Muscle of leg (tissue), 11 donors: ENCODE measurements around the gene SLC25A26. TPM values are rescaled to one million over a fixed set of nuclear protein-coding genes. Genes with fewer than 3 reads are reported as not detected.

Experiments used
- DNase-seq: peaks from one replicate; pipeline ENCODE4 v3.0.0; 2013
- H3K27ac ChIP-seq: one replicate; pipeline ENCODE4 v1.5.1; 2013; ENCODE audit warnings: mild to moderate bottlenecking, low read length, control low read depth
- H3K27me3 ChIP-seq: one replicate; pipeline ENCODE4 v1.6.1; 2013; ENCODE audit warnings: low read length; ENCODE audit not compliant: control insufficient read depth, insufficient read depth
- H3K36me3 ChIP-seq: one replicate; pipeline ENCODE4 v1.6.1; 2013; ENCODE audit warnings: low read length; ENCODE audit not compliant: control insufficient read depth, insufficient read depth
- H3K4me1 ChIP-seq: one replicate; pipeline ENCODE4 v1.6.1; 2013; ENCODE audit warnings: low read length; ENCODE audit not compliant: control insufficient read depth, insufficient read depth
- H3K4me3 ChIP-seq: one replicate; pipeline ENCODE4 v1.5.1; 2013; ENCODE audit warnings: low read length, control low read depth
- H3K9me3 ChIP-seq: replicated peaks from 2 replicates; pipeline ENCODE4 v1.6.1; 2013; ENCODE audit warnings: low read depth, low read length; ENCODE audit not compliant: control insufficient read depth
- WGBS: methylation state at CpG from one replicate; pipeline ENCODE4 v1.1.5; 2013; ENCODE audit warnings: missing lambda C conversion rate; ENCODE audit not compliant: insufficient coverage; 5-methylcytosine and 5-hydroxymethylcytosine counted together
- polyA plus RNA-seq, 8 donors: library from polyadenylated mRNA; unstranded; fragments of 120-200 nt; gene quantifications; one replicate each; pipeline versions ENCODE4 v1.2.1 to v1.2.3, GENCODE V29; 2013; ENCODE audit warnings: inconsistent platforms in 1 of 8, low replicate concordance in 1 of 8; ENCODE audit not compliant: insufficient read length in 8 of 8, insufficient read depth in 1 of 8
- total RNA-seq: library from RNA; stranded (reverse); fragments of 120-200 nt; gene quantifications from one replicate; pipeline ENCODE4 v1.2.4, GENCODE V29; 2013

SLC25A26 gene
- total and polyA plus RNA-seq, 9 donors: 23.9 to 34.6 (median 28.4) TPM

DNA sequence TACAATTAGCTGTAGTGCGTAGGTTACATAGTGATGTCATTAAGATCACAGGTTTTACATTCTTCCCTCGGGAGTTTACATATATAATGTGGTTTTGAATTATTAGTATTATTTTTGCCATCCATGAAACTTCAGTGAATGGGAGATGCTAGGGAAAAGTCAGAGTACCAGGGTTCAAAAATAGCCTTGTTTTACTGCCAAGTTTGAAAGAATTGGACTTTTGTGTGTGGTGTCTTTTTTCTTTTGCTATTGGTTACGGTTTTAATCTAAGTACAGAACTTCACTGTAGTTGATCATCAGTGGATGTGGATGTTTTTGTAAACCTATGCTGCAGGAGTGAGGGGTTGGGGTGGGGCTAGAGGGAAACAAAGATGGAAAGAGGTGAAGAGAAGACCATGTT, 20.7 kb downstream of the SLC25A26 start:
- WGBS: no CpG with 5 or more reads among the region's 3 CpGs
- Histone ChIP-seq H3K9me3 (peaks cover 2% of the 10 kb centered on the region), H3K27me3 (no peaks in the 10 kb centered on the region), H3K4me3 (no peak overlapping the region), H3K4me1 (no peaks in the 10 kb centered on the region), H3K27ac (no peak overlapping the region), H3K36me3 (peaks cover 10% of the 10 kb centered on the region)
- DNase-seq: no peak

DNA sequence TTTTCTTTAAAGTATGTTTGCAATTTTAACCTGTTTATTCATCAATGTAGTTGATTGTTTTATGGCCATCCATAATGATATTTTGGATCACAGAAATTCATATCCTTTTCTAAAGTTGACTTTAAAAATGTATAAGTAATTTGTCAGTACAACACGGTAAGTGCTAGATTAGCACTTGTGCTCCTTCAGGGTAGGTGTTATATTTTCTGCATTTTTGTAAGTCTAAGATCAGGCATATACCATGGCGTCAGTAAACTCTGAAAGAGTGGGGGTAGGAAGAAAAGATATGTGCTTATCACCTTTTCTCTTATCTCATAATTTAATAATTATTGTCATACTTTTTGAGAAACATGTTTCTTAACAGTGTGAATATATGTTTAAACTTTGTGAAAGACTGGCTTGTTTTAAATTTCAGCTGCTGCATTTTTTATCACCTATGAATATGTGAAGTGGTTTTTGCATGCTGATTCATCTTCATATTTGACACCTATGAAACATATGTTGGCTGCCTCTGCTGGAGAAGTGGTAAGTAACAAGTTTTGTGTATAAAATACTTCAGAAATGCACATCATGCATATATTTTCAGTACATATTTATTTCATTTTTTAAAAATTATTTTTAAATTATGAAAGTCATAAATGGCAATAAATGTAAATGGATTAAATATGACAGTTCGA, 22.1 kb downstream of the SLC25A26 start:
- Histone ChIP-seq H3K36me3 (peaks cover 12% of the 10 kb centered on the region), H3K4me1 (no peaks in the 10 kb centered on the region), H3K27me3 (no peaks in the 10 kb centered on the region), H3K9me3 (peaks cover 2% of the 10 kb centered on the region), H3K27ac (no peak overlapping the region), H3K4me3 (no peak overlapping the region)
- WGBS: no CpG with 5 or more reads among the region's 3 CpGs
- DNase-seq: no peak

DNA sequence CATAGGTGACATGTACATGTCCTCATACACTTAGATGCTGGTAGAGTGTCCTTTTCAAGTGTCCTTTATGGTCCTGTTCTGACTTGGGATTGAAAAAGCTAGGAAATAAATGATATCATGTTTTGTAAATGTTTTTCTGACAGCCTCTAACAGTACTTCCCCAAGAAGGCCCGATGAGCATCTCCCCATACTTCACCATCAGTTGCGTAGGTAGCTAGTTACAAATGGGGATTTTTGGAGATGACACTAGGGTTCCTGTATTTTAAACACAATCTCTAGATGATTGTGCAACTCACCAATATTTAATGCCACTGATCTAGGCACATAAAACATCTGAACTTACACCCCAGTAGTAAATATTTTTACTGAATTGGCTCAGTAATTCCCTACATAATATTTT, 27.8 kb downstream of the SLC25A26 start:
- no peaks in the 10 kb centered on the region for H3K4me1 ChIP-seq
- peaks cover 11% of the 10 kb centered on the region for H3K36me3 ChIP-seq
- no peaks in the 10 kb centered on the region for H3K27me3 ChIP-seq
- WGBS: no CpG with 5 or more reads among the region's 2 CpGs
- H3K9me3 ChIP-seq: no peaks in the 10 kb centered on the region
- no peak for DNase-seq
- H3K4me3 ChIP-seq: no peak overlapping the region
- H3K27ac ChIP-seq: no peak overlapping the region

DNA sequence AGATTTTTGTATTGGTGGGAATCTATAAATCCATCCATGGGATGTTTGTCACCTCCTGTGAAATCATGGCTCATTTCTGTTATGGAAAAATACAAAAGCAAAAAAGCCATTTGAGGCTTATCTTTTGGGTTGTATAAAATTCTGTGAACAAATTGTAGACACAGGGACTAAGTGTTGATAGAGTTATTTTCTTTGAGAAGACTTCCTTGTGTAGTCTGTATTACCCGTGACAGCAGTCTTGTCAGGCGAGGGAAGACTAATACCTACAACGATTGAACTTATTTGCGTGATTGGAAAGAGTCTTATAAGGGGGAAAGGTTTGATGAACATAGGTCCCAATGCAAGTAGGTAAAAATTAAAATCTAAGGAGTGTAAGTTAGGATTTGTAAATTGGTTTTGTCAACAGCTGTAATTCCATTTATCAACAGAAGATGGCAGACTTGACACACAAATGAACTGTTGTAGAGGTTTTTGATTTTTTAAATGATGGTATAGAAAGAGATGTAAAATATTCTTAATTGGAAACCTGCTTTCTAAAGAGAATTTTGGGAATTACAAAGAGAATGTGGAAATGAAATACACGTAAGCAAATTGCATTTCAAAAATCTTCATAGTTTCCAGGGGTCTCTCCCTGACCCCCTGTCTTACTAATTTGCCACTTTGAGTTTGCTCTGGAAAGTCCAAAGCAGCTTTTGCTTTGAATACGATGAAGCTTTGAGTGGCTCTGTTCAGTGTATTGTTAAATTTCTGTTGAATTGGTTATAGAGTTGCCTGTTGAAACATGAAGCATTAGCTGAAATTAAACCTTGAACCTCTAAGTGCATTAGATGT, 33.2 kb downstream of the SLC25A26 start:
- WGBS: 78% methylated on average over 3 of the region's 6 CpGs
- H3K27ac ChIP-seq: no peak overlapping the region
- no peaks in the 10 kb centered on the region for H3K27me3 ChIP-seq
- DNase-seq: peak; percentile 43
- H3K4me3 ChIP-seq: no peak overlapping the region
- H3K36me3 ChIP-seq: peaks cover 2% of the 10 kb centered on the region
- H3K4me1 ChIP-seq: peaks cover 2% of the 10 kb centered on the region
- H3K9me3 ChIP-seq: no peaks in the 10 kb centered on the region

DNA sequence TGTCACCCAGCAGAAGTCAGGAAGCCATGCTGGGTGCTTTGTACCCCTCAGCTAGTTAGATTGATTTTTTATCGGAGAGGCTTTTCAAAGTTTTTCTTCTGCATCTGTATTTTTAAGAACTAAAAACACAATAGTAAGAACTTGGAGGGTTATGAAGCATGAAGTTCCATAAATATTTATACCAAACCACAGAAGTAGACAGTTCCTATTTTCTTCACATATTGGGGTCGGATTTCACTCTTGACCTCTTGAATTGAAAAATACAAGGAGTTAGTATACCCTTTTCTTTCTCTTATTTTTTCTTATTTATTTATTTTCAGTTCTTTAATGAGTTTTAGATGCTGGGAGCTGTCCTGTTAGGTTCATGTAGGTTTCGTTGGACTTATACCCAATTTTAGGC, 35.1 kb downstream of the SLC25A26 start:
- Histone ChIP-seq H3K9me3 (no peaks in the 10 kb centered on the region), H3K27me3 (no peaks in the 10 kb centered on the region), H3K36me3 (peaks cover 2% of the 10 kb centered on the region), H3K4me1 (peaks cover 13% of the 10 kb centered on the region), H3K27ac (no peak overlapping the region), H3K4me3 (no peak overlapping the region)
- no peak for DNase-seq
- no CpG with 5 or more reads among the region's 3 CpGs for WGBS

DNA sequence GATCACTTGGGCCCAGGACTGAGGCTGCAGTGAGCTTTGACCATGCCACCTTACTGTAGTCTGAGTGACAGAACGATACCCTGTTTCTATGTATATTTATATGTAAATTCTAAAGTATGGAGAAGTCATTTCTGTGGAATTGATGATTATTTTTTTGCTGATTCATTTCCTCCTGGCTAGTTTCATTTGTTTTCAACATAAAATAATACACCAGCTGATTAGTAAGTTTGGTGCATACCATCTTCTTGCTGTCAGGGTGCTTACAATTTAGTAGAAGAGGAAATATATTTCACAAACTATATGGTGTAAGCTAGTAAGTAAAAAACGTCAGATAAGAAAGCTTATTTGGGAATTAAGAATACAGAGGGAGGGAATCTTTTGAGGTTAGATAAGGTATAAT, 36.0 kb downstream of the SLC25A26 start:
- WGBS: no CpG with 5 or more reads among the region's 2 CpGs
- no peak overlapping the region for H3K27ac ChIP-seq
- no peak for DNase-seq

DNA sequence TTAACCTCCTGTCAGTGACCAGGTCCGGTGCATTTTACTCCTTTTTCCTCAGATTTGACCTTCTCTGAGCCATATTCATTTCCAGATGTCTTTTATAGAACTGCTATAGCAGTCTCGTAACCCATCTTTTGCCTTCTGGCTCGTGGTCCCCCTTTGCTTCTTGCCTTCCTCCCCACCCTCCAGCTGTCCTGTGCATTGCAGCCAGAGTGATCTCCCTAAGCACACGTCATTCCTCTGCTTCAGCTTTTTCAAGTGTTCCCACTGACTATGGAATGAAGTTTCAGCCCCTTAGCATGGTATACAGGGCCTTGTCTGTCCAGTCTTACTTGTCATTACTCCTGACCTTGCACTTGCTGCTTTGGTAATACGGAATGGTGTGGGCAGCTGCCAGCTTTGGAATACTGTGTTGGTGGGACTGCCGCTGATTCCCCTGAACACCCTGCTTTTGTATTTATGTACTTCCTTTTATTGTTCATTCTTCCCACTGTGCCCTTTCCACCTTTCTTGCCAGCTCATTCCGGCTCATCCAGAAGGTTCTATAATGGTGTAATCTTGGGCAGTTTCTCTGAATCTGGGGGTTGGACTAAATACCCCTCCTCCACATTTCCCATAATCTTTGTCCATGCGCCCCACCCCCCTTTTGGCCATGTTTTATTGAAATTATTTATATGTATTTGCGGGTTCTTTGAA, 38.9 kb downstream of the SLC25A26 start:
- Histone ChIP-seq H3K4me1 (peaks cover 21% of the 10 kb centered on the region), H3K4me3 (no peak overlapping the region), H3K27me3 (no peaks in the 10 kb centered on the region), H3K27ac (peak overlapping the region; percentile 76), H3K36me3 (peaks cover 5% of the 10 kb centered on the region), H3K9me3 (no peaks in the 10 kb centered on the region)
- DNase-seq: peak; percentile 78
- 43% methylated on average over 5 of the region's 9 CpGs for WGBS

More for the DNA sequence above, 36.0 kb downstream of the SLC25A26 start:
- Histone ChIP-seq H3K4me1 (peaks cover 21% of the 10 kb centered on the region), H3K4me3 (no peak overlapping the region), H3K36me3 (no peaks in the 10 kb centered on the region), H3K27me3 (no peaks in the 10 kb centered on the region), H3K9me3 (no peaks in the 10 kb centered on the region)

DNA sequence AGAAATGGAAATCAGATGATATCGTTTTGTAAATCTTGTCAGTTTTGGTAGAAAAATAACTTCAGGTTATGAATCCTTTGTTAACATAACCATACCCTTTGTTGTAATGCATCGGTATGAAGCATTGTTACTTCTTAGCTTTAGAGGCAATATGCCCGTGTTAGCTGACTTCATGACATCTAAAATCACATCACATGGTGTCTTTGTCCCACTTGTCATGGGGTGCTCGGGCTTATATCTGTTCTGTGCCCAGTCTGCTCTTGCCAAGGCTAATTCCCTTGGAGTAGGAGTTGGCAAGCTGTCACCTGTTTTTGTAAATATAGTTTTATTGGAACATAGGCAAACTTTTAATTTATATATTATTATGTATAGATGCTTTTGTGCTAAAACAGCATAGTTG, 39.6 kb downstream of the SLC25A26 start:
- no peaks in the 10 kb centered on the region for H3K9me3 ChIP-seq
- peak overlapping the region; percentile 76 for H3K27ac ChIP-seq
- H3K36me3 ChIP-seq: peaks cover 5% of the 10 kb centered on the region
- H3K4me3 ChIP-seq: no peak overlapping the region
- peaks cover 21% of the 10 kb centered on the region for H3K4me1 ChIP-seq
- no CpG with 5 or more reads among the region's 4 CpGs for WGBS
- no peak for DNase-seq
- no peaks in the 10 kb centered on the region for H3K27me3 ChIP-seq

DNA sequence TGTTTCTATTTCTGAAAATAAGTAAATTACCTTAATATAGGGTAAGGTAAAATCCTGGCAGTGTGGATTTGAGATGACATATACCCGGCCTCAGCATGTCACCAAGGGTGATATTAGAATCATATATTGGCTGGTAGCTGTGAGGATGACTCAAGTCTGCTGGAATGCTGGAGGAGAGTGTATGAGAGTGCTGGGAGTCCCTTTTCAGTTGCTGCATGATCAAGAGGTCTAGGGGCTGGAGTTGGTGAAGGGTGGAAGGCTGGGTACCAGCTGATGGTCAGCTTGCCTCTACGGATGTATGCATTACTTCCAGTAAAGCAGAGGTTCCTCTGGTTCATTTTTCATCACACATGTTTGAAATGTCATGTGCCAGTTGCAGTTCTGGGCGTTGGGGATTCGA, 40.6 kb downstream of the SLC25A26 start:
- Histone ChIP-seq H3K4me3 (no peak overlapping the region), H3K27me3 (no peaks in the 10 kb centered on the region), H3K27ac (peak overlapping the region; percentile 62), H3K4me1 (peaks cover 21% of the 10 kb centered on the region), H3K36me3 (peaks cover 5% of the 10 kb centered on the region), H3K9me3 (no peaks in the 10 kb centered on the region)
- DNase-seq: peak; percentile 52
- WGBS: 65% methylated on average over 2 of the region's 4 CpGs

DNA sequence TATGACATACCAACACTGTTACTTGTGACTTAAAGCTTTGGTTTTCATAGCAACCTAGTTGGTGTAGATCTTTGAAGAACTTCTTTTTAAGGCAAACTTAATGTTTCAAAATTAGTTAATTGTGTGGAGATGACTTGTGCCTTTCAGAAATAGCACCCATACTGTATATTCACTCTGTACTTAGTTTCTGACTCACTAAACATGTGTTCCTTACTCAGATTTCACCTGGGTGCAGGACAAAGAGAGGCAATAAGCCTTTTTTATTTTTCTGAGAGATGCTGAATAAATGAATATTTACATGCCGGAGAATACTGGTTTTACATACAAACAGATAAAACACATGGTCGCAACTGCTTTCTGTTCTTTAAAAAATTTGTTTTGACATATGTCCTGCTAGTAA, 44.8 kb downstream of the SLC25A26 start:
- Histone ChIP-seq H3K9me3 (no peaks in the 10 kb centered on the region), H3K27ac (peak overlapping the region; percentile 88), H3K36me3 (peaks cover 5% of the 10 kb centered on the region), H3K4me3 (no peak overlapping the region), H3K4me1 (peaks cover 26% of the 10 kb centered on the region), H3K27me3 (no peaks in the 10 kb centered on the region)
- DNase-seq: peak; percentile 18
- no CpG with 5 or more reads among the region's 2 CpGs for WGBS
